ENCODE results near the gene SIRT7. TPM values are rescaled to one million over a fixed set of nuclear protein-coding genes. Genes with fewer than 3 reads are reported as not detected.
"Not testable (repeated sequence)": the region's sequence is repeated elsewhere in the genome, so short reads cannot be mapped to it uniquely, and the experiment has no call there.

Gene SIRT7
- total RNA-seq, 1 experiment from 2014 or later = 46.1 TPM

DNA sequence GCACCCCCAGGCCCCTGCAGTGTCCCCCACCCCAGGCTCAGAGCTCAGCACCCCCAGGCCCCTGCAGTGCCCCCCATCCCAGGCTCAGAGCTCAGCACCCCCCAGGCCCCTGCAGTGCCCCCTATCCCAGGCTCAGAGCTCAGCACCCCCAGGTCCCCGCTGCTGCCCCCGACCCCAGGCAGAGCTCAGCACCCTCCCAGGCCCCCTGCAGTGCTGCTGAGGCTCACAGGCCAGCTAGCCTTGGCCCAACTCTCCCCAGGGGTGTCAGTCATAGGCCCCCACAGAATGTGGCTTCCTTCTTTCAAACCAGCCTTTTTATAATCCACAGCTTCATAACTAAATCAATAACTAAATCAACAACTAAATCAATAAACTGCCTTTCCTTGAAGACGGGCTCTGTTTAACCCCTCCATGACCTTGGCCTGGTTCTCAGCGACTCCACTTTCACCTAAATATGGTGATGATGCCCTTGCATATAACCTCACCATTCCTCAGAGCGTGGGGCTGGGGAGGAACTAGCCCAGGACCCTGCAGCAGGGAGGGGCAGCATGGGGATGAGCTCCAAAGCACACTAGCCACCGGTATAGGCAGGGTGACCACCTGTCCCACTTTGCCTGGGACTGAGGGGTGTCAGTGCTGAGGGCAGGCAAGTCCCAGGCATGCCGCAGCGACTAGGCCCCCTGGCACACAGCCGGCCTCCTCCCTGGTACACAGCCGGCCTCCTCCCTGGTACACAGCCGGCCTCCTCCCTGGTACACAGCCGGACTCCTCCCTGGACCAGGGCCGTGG is 38.0 kb upstream of the SIRT7 start:
- no peak for DNase-seq (ENCODE audit: low read depth)
- in situ Hi-C loops (cut with HindIII; ENCODE audit: low pct_unique_long_range_greater_than_20kb, low sequenced_read_pairs) = no loop called here

- no peak for DNase-seq (ENCODE audit: low read depth)
- in situ Hi-C loops (cut with HindIII; ENCODE audit: low pct_unique_long_range_greater_than_20kb, low sequenced_read_pairs) = no loop called here
Observed at GRCh38 chr17:81955058-81955681, 37.2 kb upstream of the SIRT7 start.

- no peak for DNase-seq (ENCODE audit: low read depth)
- in situ Hi-C loops (cut with HindIII; ENCODE audit: low pct_unique_long_range_greater_than_20kb, low sequenced_read_pairs) = no loop called here
Observed at GRCh38 chr17:81954131-81955057, 36.4 kb upstream of the SIRT7 start.

- in situ Hi-C loops (cut with HindIII; ENCODE audit: low pct_unique_long_range_greater_than_20kb, low sequenced_read_pairs); DNase-seq (ENCODE audit: low read depth): not testable (repeated sequence)
Observed at GRCh38 chr17:81953443-81953842, 35.5 kb upstream of the SIRT7 start.

DNA sequence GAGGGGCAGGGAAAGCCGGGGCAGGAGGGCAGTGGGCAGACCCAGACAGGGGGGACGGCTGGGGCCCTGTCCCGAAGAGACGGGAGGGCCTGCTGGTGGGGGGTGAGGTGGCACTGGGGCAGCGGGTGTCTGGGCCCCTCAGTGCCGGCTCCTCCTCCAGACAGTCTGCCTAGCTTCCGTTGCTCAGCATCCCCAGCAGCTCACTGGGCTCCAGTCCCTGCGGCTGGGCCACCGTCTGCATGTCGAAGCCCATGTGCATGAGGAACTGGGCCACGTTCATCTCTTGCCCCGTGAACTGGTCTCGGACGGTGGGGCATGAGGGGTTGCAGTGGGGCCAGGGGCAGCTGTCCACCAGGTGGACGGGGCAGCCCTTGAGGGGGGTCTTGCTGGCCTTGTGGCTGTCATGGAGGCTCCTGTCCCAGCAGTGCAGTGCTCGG is 34.8 kb upstream of the SIRT7 start:
- in situ Hi-C loops (cut with HindIII; ENCODE audit: low pct_unique_long_range_greater_than_20kb, low sequenced_read_pairs) = no loop called here
- DNase-seq (ENCODE audit: low read depth) = no peak

DNA sequence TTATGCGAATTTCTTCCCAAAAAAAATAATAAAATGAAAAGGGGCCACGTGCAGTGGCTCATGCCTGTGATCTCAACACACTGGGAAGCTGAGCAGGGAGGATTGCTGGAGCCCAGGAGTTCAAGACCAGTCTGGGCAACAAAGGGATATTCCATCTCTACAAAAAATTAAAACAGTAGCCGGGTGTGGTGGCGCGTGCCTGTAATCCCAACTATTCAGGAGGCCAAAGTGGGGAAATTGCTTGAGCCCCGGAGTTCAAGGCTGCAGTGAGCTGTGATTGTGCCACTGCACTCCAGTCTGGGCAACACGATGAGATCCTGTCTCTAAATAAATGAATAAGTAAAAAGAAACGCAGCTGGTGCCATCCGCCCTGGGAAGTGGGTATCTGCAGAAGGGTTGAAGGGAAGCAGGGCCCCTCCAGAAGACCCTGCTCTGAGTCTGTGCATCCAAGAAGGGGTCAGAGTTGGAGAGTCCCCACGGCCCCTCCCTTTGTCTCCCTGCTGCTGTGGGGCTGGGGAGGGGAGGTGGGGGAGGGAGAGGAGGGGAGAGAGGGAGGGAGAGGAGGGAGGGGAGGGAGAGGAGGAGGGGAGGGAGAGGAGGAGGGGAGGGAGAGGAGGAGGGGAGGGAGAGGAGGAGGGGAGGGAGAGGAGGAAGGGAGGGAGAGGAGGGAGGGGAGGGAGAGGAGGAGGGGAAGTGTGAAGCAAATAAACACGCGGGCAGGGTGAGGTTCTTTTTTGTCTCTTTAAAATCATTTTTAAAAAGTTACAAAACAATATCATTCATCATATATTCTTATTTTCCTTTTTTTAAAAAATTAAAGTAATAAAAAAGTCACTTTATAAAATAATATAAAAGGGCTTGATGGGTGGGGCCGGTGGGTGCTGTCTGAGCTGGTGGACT is 34.1 kb upstream of the SIRT7 start:
- DNase-seq (ENCODE audit: low read depth) = no peak
- in situ Hi-C loops (cut with HindIII; ENCODE audit: low pct_unique_long_range_greater_than_20kb, low sequenced_read_pairs) = no loop called here

GRCh38 chr17:81950501-81950900 is 32.5 kb upstream of the SIRT7 start:
- in situ Hi-C loops (cut with HindIII; ENCODE audit: low pct_unique_long_range_greater_than_20kb, low sequenced_read_pairs) = no loop called here

GRCh38 chr17:81948635-81949378 is 30.8 kb upstream of the SIRT7 start:
- in situ Hi-C loops (cut with HindIII; ENCODE audit: low pct_unique_long_range_greater_than_20kb, low sequenced_read_pairs) = no loop called here

More at GRCh38 chr17:81950501-81950900, 32.5 kb upstream of the SIRT7 start:
- DNase-seq (ENCODE audit: low read depth) = no peak

GRCh38 chr17:81947189-81947588 is 29.2 kb upstream of the SIRT7 start, which contains the start of gene MYADML2:
MYADML2 (minus strand) TSS chr17:81947233; CDS start chr17:81941741, 5,492 bp downstream.
- no peak for DNase-seq (ENCODE audit: low read depth)
- in situ Hi-C loops (cut with HindIII; ENCODE audit: low pct_unique_long_range_greater_than_20kb, low sequenced_read_pairs) = no loop called here

More at GRCh38 chr17:81948635-81949378, 30.8 kb upstream of the SIRT7 start:
- DNase-seq (ENCODE audit: low read depth) = no peak

GRCh38 chr17:81944858-81945257 is 26.9 kb upstream of the SIRT7 start:
- in situ Hi-C loops (cut with HindIII; ENCODE audit: low pct_unique_long_range_greater_than_20kb, low sequenced_read_pairs) = no loop called here
- no peak for DNase-seq (ENCODE audit: low read depth)

DNA sequence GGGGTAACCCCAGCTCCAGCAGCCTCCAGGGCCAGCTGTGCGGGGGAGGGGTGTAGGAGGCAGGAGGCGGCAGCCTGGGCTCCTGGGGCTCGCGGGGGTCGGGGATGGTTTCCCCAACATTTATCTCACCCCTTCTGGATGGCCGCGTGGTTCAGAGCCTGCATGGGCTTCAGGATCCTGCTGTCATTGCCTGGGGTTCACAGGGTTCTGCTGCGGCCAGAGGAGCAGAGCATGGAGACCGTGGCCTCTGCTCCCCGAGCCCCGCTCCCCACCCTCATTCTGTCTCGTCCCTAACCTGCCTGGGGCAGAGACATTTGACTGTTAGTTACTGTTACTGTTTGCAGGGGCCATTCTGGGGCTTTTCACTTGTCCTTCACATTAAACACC is 24.2 kb upstream of the SIRT7 start:
- in situ Hi-C loops (cut with HindIII; ENCODE audit: low pct_unique_long_range_greater_than_20kb, low sequenced_read_pairs) = no loop called here
- DNase-seq (ENCODE audit: low read depth) = no peak

GRCh38 chr17:81941484-81942166 is 23.6 kb upstream of the SIRT7 start:
- DNase-seq (ENCODE audit: low read depth) = no peak
- in situ Hi-C loops (cut with HindIII; ENCODE audit: low pct_unique_long_range_greater_than_20kb, low sequenced_read_pairs) = no loop called here

DNA sequence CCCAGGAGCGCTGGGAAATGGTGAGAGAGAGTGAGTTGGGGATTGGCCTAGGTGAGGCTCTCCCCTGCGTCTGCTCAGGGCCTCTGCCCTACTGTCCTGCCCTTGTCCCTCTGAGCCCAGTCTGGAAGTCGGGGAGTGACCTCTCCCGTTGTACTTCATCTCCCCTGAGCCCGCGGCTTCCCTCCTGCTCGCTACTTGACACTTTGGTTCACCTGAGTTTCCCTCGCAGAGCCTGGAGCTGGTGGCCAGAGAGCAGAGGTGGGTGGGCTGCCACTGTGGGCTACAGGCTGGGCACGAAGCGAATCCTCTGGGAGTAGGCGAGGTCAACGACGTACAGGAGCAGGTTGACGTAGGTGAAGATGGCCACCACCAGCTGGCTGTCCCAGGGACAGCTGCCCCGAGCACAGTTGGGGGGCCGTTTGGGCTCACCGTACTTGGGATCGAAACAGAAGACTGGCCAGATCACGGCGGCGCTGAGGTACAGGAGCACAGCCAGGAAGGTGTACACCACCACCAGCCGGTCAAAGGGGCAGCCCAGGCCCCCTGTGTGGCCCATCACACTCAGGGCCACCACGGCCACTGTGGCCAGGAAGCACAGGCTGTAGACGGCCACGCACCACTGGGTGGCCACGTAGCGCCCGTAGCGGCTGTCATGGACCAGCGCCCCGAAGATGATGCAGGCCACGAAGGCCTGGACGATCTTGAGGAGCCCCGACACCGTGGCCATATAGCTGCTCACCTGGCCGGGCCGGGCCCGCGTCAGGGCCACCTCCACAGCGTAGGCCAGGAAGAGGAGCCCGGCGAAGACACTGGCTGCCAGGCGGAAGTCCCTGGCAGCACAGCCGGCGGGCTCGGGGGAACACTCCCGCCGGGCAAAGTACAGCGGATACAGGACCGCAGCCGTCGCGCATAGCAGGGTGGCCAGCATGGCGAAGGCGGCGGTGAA is 22.8 kb upstream of the SIRT7 start:
- in situ Hi-C loops (cut with HindIII; ENCODE audit: low pct_unique_long_range_greater_than_20kb, low sequenced_read_pairs) = no loop called here

DNA sequence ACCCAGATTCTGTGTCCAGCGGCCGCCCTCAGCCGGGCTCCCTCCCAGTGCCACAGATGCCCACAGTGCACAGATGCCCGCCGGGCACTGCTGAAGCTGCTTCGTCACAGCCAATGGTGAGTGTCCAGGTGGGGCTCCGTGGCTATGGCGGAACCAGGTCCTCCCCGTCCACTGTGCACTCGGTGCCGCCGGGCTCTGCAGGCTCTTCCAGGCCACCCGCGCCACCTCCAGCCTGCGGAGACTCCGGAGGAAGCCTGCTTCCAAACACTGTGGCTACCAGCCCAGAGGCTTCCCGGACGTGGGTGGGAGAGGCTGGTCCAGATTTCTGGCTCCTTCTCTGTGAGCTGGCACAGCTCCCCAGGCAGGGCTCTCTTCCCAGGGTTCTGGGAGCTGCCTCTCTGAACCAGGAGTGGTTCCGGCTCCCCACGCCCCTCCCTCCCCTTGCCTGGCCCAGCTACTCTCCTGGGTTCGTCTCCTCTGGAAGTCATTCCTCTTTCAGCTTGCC is 22.0 kb upstream of the SIRT7 start:
- DNase-seq (ENCODE audit: low read depth) = no peak
- in situ Hi-C loops (cut with HindIII; ENCODE audit: low pct_unique_long_range_greater_than_20kb, low sequenced_read_pairs) = no loop called here

More for the DNA sequence above, 22.8 kb upstream of the SIRT7 start:
- no peak for DNase-seq (ENCODE audit: low read depth)

- DNase-seq (ENCODE audit: low read depth) = no peak
- in situ Hi-C loops (cut with HindIII; ENCODE audit: low pct_unique_long_range_greater_than_20kb, low sequenced_read_pairs) = no loop called here
Observed at GRCh38 chr17:81939218-81939617, 21.2 kb upstream of the SIRT7 start.
